ENCODE data around the gene PCGF5.

GRCh38 chr10:91172348-91172747 lies 48.1 kb upstream of the PCGF5 start:
- no peak for TF ChIP-seq POLR2A (IDR thresholded peaks at IDR 0.05; ENCODE audit: low read length)
- TF ChIP-seq GATA1 (IDR thresholded peaks at IDR 0.05; ENCODE audit: low read depth, low read length), result no peak
